ENCODE measurements around the gene GALNT8.

GALNT8 gene

DNA sequence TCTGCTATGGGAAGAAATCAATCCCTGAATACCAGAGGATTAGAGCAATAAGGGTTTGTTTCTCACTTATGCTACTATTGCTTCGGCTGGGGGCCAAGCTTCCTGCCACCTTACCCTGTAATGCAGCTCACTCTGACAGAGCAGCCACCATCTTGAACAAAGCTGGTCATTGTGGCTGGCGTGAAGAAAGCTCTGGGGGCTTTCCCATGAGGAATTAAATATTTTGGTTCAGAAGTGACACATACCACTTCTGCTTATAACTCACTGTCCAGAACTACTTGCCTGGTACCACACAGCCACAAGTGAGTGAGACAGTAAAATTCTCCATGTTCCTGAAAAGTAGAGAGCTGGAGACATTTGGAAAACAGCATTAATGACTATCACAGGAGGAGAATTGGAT is 82.6 kb downstream of the GALNT8 start:
- no peak for DNase-seq (ENCODE audit: low read depth)

DNA sequence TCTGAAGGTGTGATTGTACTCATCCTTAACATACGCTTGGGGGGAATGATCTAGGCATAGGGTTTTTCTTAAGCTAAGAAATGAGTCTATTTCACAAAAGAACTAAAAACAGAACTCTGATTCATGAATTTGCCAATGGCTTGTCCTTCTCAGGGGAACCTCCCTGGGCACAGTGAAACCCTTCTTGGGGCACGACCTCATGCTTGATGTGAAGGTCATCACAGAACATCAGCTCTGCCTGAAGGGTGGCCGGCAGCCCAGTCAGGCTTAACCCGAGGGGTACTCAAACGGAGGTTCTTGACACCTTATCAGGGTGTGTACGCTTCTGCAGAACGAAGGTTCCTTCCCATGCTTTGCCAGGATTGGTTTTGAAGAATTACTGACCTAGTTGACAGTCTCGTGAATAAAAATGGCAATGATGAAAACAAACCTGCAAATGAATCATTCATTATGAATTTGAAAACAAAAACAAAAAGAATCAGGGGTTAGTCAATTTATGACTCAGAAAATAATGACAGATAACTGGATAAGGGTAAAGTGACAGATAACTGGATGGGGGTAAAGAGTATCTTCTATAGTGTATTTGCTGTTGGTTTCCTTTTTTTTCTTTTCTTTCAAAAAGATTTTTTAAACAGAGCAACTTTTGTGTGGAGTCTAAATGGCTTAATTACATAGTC is 86.4 kb downstream of the GALNT8 start:
- no peak for DNase-seq (ENCODE audit: low read depth)

DNA sequence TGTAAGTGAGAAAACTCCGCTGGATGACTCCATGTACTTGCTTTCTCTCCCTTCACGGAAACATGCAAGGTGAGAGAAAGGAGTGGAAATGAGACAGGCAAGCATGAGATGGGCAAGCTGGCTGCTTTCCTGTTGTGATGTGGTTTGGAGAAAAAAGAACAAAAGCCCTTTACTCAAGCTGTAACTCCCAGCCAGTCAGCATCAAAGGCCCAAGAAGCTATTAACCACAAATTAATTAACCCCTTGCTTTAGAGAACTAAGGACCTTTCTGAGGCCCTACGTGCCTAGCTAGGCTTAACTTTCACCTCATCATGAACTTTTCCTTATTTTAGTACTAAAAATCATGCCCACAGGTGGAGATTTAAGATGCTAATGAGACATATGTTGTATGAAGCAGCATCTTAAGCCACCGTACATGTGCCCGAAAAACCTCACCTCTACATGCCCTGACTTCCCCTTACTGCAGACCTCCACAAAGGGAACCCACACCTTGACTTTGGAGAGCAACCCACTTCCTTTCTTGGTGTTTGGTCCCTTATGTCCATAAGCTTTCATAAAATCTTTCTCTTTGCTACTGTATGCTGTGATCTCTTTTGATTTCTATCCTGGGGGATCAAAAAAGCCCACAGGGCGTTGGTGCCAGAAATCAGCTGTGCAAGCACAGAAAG is 87.0 kb downstream of the GALNT8 start:
- no peak for DNase-seq (ENCODE audit: low read depth)

GRCh38 chr12:4807813-4808212 is 87.6 kb downstream of the GALNT8 start:
- no peak for DNase-seq (ENCODE audit: low read depth)

DNA sequence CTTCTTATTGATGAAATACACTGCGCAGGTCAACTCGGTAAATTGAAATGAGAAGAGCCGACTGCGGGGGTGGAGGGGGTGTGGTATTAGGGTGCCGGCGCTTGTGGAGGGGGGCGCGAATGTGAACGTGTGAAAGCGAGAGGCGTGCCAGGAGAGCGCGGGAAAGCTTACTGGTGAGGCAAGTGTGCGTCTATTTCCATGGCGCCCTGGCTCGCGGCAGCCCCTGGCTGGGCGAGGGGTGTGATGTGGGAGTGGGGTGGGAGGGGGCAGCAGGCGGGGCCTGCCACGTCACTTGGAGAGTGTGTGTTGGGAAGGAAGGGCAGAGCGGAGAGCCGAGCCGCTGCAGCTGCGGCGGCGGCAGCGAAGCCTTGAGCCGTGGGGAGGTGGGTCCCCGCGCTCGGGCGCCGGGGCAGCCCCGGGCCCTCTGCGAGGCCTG is 88.8 kb downstream of the GALNT8 start:
- DNase-seq (ENCODE audit: low read depth), result no peak

- peak; percentile 30 for DNase-seq (ENCODE audit: low read depth)
Observed at GRCh38 chr12:4809449-4810218, 89.4 kb downstream of the GALNT8 start.

- DNase-seq (ENCODE audit: low read depth), result no peak
Observed at GRCh38 chr12:4810219-4810671, 90.0 kb downstream of the GALNT8 start.

DNA sequence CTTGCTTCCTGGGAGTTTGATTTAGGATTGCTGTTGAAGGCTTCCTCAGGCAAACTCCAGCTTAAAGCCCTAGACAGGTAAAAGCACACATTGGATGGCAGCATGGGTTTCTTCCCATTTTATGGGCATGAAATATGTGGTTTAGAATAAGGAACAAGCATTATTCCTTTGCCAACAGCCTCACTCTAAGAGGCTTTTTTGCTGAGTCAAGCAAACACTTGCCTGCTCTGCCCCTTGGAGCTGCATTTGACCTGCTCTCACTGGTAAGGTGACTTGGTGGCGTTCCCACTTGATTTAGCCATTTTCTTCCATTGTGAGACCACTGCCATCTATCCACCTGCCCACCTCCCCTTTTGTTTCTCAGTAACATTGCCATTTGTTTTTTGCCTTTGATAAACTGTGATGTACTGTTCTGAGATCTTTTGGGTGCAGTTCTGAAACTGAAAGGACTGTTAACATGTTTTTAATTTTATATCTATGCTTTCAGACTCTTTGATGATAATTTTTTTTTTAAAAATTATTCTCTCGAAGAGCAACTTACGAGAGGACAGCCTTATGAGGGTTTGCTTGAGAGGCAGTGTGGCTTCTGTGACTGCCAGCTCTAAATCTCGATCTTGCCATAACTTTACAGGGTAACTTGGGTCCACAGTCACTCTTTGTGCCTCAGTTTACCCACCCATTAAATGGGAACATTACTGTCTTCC is 92.6 kb downstream of the GALNT8 start:
- no peak for DNase-seq (ENCODE audit: low read depth)

DNA sequence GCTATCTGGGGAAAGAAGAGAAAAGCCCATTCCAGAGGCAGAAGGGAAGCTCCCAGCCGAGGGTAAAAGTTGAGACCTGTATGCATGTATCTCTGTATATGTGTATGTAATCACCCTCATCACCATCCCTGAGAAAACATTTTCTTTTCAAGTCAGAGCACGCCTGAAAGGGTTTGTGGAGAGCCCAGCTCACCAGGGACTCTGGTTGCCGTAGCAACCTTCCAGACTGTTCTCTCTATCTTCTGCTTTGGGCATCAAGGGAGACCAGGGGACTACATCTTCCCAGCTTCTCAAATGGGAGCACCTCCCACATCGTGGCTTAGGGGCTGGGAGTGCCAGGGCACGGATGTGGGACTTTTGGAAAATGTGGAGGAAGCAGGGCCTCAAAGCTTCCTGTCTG is 93.5 kb downstream of the GALNT8 start:
- no peak for DNase-seq (ENCODE audit: low read depth)

- no peak for DNase-seq (ENCODE audit: low read depth)
Observed at GRCh38 chr12:4814485-4814884, 94.3 kb downstream of the GALNT8 start.

GRCh38 chr12:4816744-4817525 is 96.7 kb downstream of the GALNT8 start:
- no peak for DNase-seq (ENCODE audit: low read depth)

DNA sequence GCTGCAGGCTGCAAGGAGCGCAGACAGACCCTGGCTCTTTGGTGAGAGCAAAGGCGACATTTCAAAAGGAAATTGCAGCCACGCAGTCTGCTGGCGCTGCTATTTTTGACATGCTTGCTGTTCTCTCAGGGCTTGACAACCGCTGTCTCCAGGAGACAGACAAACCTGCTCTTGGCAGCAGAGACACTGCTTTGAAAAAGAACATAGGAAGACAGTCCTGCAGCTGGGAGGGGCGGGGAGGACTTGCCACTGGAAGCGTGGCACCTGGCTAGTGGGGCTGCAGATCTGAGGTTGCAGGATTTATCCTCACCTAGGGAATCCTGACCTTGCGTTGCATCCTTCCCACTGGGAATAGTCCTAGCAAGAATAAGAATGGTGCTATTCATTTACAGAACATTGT is 97.7 kb downstream of the GALNT8 start:
- no peak for DNase-seq (ENCODE audit: low read depth)

DNA sequence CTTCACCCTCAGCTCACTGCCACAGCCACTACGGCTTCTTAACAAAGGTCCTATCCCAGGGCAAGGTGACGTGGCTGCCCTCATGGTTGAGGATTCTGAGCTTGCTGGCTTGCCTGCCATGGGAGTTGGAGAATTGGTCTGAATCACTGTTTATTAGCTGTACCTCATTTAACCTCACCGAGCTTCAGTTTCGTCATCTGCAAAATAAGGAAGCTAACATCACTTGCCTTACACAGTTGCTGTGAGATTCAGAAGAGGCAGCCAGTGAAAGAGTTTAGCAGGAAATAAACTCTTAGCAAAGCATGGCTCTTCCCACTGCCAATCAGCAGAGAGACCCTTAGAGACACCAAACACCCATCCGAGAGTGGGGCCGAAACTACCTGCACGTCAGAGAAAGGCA is 99.5 kb downstream of the GALNT8 start:
- DNase-seq (ENCODE audit: low read depth), result no peak

GRCh38 chr12:4820971-4821370 is 100.8 kb downstream of the GALNT8 start:
- no peak for DNase-seq (ENCODE audit: low read depth)

Data from activated T-cell treated with anti-CD3 and anti-CD28 coated beads for 48 hours (primary cell).